ENCODE measurements around the gene RELN.

The RELN gene

GRCh38 chr7:103777440-103777839 is 212.0 kb downstream of the RELN start:
- DNase-seq = no peak

GRCh38 chr7:103773726-103774125 is 215.7 kb downstream of the RELN start:
- DNase-seq = no peak

GRCh38 chr7:103772171-103772773 is 217.2 kb downstream of the RELN start:
- no peak for DNase-seq

- no peak for DNase-seq
These were observed 218.2 kb downstream of the RELN start for GRCh38 chr7:103771294-103771693.

- no peak for DNase-seq
These were observed 222.8 kb downstream of the RELN start for GRCh38 chr7:103766660-103767059.

- DNase-seq = no peak
These were observed 223.6 kb downstream of the RELN start for GRCh38 chr7:103765901-103766300.

- DNase-seq = no peak
These were observed 224.6 kb downstream of the RELN start for GRCh38 chr7:103764901-103765300.

- no peak for DNase-seq
These were observed 226.6 kb downstream of the RELN start for GRCh38 chr7:103762877-103763276.

GRCh38 chr7:103762065-103762760 is 227.2 kb downstream of the RELN start:
- no peak for DNase-seq

GRCh38 chr7:103752995-103753394 is 236.5 kb downstream of the RELN start:
- no peak for DNase-seq

GRCh38 chr7:103751311-103751880 is 238.1 kb downstream of the RELN start:
- DNase-seq = no peak

GRCh38 chr7:103748680-103749079 is 240.8 kb downstream of the RELN start:
- no peak for DNase-seq

- DNase-seq = no peak
These were observed 254.1 kb downstream of the RELN start for GRCh38 chr7:103735377-103735776.

- DNase-seq = no peak
These were observed 258.3 kb downstream of the RELN start for GRCh38 chr7:103731169-103731568.

GRCh38 chr7:103729026-103729425 is 260.4 kb downstream of the RELN start:
- no peak for DNase-seq

GRCh38 chr7:103727982-103728610 is 261.4 kb downstream of the RELN start:
- no peak for DNase-seq

- DNase-seq = no peak
These were observed 270.4 kb downstream of the RELN start for GRCh38 chr7:103719070-103719469.

GRCh38 chr7:103718482-103719061 is 270.9 kb downstream of the RELN start:
- no peak for DNase-seq

- DNase-seq = no peak
These were observed 271.9 kb downstream of the RELN start for GRCh38 chr7:103717574-103717973.

GRCh38 chr7:103715376-103716120 is 273.9 kb downstream of the RELN start:
- DNase-seq = no peak

GRCh38 chr7:103714376-103714927 is 275.0 kb downstream of the RELN start:
- no peak for DNase-seq

- DNase-seq = no peak
These were observed 276.3 kb downstream of the RELN start for GRCh38 chr7:103712991-103713778.
